ENCODE data around the gene PAAF1.

Gene PAAF1, protein sequence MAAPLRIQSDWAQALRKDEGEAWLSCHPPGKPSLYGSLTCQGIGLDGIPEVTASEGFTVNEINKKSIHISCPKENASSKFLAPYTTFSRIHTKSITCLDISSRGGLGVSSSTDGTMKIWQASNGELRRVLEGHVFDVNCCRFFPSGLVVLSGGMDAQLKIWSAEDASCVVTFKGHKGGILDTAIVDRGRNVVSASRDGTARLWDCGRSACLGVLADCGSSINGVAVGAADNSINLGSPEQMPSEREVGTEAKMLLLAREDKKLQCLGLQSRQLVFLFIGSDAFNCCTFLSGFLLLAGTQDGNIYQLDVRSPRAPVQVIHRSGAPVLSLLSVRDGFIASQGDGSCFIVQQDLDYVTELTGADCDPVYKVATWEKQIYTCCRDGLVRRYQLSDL

DNA sequence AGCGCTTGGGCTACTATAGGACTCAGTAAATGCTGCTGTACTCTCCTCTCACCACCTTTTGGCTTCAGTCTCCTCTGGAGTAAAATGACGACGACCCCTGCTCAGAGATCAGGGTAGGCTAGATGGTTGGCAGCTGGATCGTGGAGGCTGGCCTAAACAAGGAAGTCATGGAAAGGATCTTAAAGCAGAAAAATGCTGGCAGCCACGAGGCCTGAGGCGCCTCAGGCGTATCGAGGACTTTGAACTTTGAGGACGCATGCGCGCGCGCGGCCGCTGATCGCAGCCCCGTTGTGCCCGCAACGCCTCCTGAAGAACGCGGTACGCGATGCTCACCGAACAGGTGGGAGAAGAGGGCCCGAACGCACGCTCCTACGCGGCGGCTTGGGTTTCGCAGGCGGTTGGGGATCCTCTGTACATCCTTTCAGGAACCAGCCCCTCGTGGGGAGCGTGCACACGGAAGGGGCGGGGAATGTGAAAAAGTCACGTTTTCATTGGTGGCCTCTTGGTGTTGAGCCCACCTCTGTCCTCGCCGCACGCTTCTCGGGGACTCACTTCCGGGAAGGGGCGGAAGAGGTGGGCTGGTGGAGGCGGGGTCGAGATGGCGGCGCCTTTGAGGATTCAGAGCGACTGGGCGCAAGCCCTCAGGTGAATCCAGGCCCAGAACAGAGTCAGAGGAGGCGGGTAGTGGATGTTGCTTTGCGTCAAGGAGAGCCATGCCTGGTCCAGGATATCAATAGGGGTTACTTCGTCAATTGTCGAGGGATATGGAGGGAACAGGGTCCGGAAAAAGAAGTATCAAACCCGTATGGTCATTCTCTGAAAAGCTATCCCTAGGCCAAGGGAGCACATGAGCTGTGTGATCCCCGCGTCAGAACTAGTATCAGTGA lies at the start of gene PAAF1, which contains the start of gene COA4:
Gene PAAF1, plus strand, starts transcription at position 576 of the 887 bp plus-strand sequence. Its CDS starts 23 bp downstream, at position 599.
Gene COA4, minus strand, starts transcription at position 423 of the 887 bp plus-strand sequence. CDS start 3,468 bp downstream, outside the sequence.
- DNase-seq (ENCODE audit: low read depth in 2 of 2) = peak; percentile 92 to 94

DNA sequence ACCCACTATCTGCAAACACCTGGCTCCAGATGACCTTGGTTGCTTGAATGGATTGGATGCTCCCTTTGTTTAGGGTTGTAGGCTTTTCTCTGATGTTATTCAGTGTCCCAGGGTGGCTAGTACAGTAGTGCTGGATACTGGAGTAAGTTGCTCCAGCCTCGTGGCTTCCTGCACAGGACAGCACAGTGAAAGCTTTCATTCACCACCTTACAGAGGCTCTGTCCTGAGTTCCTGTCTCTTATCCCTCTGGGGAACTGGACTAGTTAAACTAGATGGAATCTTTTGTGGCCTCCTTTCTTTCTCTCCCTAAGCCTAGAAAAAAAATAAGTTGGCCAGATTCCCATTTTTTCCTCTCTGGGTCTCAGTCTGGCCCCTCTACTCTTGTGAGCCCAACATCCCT lies 46.5 kb upstream of the PAAF1 start:
- no peak for DNase-seq (ENCODE audit: low read depth in 2 of 2)

DNA sequence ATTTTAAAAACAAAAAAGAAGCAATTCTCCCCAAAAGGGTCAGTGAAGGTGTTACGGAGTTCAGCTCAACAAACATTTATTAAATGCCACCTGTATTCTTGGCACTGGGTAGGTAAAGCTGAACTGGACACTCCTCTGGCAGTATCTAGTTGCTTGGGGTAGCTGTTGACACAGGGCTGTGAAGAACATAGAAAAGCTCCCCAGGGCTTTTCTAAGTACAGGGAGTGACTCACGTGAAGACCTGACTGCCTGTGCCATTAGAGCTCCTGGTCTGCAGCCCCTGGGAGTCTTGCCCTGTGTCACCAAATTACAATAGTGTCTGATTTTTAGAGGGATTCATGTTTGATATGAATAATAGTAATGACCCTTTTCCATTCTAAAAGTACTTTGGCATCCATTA lies 43.7 kb upstream of the PAAF1 start:
- DNase-seq (ENCODE audit: low read depth in 2 of 2) = no peak

DNA sequence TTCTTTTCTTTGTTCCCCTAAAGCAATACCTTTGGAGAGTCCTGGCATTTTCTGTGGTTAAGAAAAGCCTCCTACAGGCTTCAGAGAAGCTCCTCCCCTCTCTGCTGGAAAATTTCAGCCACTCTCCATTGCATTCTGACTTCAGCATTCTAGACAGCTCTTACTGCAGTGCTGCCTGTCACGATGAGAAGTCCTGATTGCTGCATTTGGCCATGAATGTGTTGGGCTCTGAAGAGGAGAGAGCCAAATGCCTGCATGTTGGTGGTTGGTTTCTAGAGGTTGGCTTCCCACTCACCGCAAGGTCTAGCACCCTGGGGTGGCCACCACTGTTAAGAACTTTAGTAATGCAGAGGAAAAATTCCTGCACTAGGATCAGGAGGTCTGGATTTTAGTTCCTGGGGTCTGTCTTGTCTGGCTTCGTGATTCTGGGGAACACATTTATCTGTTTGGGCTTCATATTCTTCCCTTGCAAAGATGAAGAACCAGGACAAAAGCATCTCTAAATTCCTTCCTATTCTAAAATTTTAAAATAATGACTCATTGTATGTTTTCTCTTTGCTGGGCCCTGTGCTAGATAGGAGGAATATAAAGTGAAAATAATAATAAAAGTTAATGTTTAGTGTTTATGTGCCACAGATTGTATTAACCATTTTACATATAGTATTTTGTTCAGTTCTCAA lies 38.2 kb upstream of the PAAF1 start:
- DNase-seq (ENCODE audit: low read depth in 2 of 2) = no peak

DNA sequence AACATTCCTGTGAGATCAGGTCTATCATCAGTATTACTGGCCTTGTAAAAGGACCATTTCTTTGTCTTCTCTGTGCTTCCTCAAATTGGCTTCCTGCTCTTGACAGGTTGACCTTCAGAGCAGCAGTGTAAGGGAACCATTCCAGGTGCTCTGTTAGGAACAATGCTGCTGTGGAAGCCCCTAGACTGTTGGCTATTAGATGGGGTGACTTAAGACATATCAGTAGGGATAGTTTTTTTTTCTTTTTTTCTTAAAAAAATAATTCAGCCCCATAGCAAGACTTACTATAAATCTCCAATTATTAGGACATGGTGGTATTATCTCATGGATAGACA lies 37.7 kb upstream of the PAAF1 start:
- DNase-seq (ENCODE audit: low read depth in 2 of 2) = no peak

GRCh38 chr11:73851046-73851764 lies 25.6 kb upstream of the PAAF1 start:
- no peak for DNase-seq (ENCODE audit: low read depth in 2 of 2)

DNA sequence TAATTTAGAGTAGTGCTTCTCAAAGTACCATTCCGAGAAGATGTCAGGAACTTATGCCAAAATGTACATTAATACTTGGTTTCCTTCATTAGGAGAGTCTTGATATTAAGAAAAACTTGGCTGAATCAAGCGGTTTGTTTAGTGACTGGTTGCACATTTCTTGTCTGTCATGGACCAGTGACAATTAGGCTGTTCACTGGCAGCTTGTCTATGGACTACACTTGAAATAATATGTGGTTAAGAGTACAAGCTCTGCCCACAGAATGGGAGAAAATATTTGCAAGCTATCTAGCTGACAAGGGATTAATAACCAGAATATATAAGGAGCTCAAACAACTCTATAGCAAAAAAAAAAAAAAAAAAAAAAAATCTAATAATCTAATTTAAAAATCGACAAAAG lies 24.8 kb upstream of the PAAF1 start:
- DNase-seq (ENCODE audit: low read depth in 2 of 2) = no peak

DNA sequence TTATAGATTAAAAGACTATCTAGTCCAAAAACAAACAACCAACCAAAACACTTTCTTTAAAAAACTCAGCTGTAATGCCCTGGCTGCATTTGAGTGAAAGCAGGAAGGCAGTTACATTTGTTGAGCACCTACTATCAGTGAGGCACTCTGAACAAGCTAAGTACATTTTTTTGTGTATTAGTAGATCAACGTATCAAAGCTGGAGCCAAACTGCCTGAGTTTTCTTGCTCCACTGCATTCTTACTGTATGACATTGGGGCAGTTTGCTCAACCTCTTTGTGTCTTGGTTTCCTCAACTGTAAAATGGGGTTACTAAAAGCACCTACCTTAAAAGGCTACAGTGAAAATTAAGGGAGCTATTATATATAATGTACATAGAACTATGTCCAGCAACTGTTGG lies 22.1 kb upstream of the PAAF1 start:
- no peak for DNase-seq (ENCODE audit: low read depth in 2 of 2)

- DNase-seq (ENCODE audit: low read depth in 2 of 2) = no peak
Observed at GRCh38 chr11:73856031-73856567, 20.7 kb upstream of the PAAF1 start.

GRCh38 chr11:73859671-73860070 lies 17.1 kb upstream of the PAAF1 start:
- no peak for DNase-seq (ENCODE audit: low read depth in 2 of 2)

GRCh38 chr11:73860202-73860601 lies 16.6 kb upstream of the PAAF1 start:
- DNase-seq (ENCODE audit: low read depth in 2 of 2) = no peak

GRCh38 chr11:73862986-73863385 lies 13.8 kb upstream of the PAAF1 start:
- no peak for DNase-seq (ENCODE audit: low read depth in 2 of 2)

DNA sequence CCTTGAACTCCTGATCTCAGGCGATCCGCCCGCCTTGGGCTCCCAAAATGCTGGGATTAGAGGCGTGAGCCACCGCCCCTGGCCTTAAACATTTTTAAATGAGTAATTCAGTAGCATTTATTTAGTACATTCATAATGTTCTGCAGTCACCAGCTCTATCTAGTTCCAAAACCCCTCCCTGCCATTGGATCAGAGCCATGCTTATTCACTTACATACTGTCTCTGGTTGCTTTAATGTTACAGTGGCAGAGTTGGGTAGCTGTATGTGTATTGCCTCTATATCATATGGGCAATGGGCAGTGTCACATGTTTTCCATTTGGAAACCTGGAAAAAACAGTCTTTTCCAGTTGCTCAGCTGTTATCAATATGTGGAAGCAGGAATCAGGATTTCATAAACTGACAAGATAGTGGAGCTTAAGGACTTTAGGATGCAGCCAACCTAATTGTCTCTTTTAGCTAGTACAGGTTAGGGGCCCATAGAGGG lies 10.7 kb upstream of the PAAF1 start:
- DNase-seq (ENCODE audit: low read depth in 2 of 2) = no peak

GRCh38 chr11:73866586-73866996 lies 10.2 kb upstream of the PAAF1 start:
- DNase-seq (ENCODE audit: low read depth in 2 of 2) = no peak

DNA sequence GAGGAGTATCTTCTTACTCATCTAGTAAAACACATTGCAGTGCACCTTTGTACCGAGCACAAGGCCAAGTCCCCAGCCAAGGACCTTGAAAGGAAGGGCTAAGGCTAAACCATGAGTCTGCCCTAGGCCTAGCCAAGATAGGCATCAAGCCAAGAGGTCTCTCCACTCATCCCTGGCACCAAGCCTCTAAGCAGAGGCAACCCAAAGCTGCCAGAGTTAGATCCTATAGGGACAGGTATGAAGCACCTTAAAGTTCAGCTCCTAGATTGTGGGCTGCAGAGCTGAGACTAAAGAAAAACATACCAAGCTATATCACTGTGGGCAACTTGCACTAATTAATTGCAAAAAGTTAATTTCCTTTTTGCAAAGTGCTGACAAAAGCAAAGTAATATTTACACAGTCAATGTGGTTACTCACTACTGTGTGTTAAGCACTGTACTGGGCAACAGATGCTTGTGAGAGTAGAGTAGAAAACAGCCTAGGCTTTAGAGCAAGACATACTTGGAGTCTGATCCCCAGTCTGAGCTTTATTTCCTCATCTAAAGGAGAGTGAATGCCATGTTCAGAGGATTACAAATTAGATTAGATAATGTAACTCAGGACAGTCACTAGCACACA lies 7.4 kb upstream of the PAAF1 start:
- no peak for DNase-seq (ENCODE audit: low read depth in 2 of 2)

DNA sequence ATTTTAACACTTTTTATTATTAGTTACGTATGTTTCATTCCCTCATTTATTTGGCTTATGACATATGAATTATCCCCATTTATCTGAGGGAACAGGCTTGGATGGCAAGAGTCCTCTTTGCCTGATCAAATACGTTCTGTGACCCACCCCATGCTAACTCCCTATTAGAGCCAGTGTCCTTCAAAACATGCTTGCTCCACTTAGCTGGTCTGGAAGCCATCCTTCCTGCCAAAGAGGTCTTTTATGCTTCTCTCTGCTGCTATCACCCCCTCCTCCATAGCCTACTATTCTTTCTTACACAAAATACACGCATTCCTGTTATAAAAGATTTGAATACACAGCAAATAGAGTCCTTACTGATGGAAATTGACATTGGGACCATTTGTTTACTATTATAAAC lies 6.5 kb upstream of the PAAF1 start:
- no peak for DNase-seq (ENCODE audit: low read depth in 2 of 2)

DNA sequence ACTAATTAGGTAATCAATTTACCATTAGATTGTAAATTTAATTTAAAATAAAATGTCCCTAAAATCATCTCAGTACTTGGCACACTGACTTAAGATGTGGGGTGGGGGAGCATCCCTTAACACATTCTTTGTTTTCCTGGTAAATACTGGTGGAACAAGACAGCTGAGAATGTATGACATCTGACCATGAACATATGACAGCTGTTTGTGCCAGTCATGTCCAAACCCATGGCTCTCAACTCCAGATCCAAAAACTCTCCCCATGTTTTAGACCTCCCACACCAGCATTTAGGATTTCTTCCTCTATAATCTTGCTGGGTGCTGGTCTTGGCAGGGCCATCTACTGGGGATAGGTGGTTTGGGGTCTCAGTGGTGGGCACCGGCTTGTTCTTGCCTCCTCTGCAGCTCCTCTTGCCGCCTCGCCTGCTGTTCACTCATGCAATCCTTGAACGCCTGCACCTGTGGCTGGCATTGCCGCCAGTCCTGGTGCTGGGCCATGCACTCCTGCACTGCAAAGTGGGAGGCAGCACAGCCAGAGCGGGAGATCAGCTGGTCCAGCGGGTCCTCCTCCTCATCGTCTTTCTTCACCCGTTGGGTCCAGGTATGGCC lies 3.9 kb upstream of the PAAF1 start:
- no peak for DNase-seq (ENCODE audit: low read depth in 2 of 2)

DNA sequence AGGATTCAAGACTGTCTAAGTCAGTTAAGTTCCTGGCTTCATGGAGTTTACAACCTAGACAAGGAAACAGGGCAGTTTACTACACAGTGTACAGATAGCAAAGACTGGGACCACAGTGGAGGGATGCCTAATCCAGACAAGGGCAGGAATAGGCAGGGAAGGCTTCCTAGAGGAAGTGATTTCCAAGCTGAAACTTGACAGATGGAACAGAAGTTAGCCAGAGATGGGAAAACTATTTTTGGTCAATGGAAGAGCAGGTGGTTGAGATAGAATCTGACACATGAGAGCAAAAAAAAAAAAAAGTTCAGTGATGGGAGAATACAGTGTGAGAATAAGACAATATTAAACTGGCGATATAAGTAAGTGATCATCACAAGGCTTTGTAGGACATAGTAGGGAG lies 1.4 kb upstream of the PAAF1 start:
- no peak for DNase-seq (ENCODE audit: low read depth in 2 of 2)

DNA sequence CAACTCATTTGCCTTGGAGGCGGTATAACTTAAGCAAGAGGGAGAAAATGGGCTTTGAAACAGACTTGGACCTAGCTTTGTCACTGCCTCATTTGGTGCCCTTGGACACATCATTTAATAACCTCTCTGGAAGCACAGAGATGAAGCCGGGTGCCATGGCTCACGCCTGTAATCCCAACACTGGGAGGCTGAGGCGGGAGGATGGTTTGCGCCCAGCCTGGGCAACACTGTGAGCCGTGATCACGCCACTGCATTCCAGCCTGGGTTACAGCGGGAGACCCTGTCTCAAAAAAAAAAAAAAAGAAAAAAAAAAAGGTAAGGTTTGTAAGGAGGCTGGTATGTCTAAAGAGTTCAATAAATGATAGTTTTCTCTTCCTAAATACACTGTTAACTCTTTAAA lies 959 bp upstream of the PAAF1 start:
- no peak for DNase-seq (ENCODE audit: low read depth in 2 of 2)

DNA sequence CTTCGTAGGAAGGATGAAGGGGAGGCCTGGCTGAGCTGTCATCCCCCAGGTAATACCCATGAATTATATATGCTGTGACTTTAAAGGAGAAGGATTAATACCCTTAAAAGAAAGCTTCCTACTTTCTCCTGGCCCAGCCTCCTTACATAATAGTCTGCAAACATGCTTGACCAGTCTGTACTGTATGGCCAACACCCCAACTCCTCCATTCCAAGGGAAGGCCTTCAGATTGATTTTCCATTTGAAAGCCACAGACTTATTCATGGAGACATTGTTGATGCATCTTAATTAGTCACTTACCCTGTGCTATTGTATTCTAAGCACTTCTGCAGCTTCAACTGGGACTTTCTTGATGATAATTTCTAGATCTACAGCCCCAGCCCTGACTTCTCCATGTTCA lies 2.0 kb downstream of the PAAF1 start:
- DNase-seq (ENCODE audit: low read depth in 2 of 2) = no peak
